Subcutaneous adipose tissue (tissue), 4 donors: ENCODE measurements around the gene TNFRSF12A. TPM values are rescaled to one million over a fixed set of nuclear protein-coding genes. Genes with fewer than 3 reads are reported as not detected.

Experiments used
- CTCF ChIP-seq: fragments of 450-650 bp; IDR thresholded peaks from one replicate; pipeline ENCODE4 v1.5.1; 2016; ENCODE audit warnings: low read depth, mild to moderate bottlenecking, control low read depth, antibody characterized with exemption, moderate library complexity
- total RNA-seq, 4 donors: library from RNA; depleted of rRNA; stranded (reverse); fragments of >200 nt; gene quantifications; one replicate each; pipeline ENCODE4 v1.1.0, GENCODE V29; 2016

The TNFRSF12A gene
- total RNA-seq, 4 donors from 2014 or later = 8.1 to 20.7 (median 13.5) TPM

- no peak for TF ChIP-seq CTCF
These were observed 26.6 kb downstream of the TNFRSF12A start for GRCh38 chr16:3046641-3047386.

- TF ChIP-seq CTCF = no peak
These were observed 27.2 kb downstream of the TNFRSF12A start for GRCh38 chr16:3047387-3047720.

GRCh38 chr16:3049921-3050481 lies 29.8 kb downstream of the TNFRSF12A start:
- TF ChIP-seq CTCF = no peak

- TF ChIP-seq CTCF = no peak
These were observed 30.3 kb downstream of the TNFRSF12A start for GRCh38 chr16:3050487-3050886.

GRCh38 chr16:3051009-3051408 lies 30.8 kb downstream of the TNFRSF12A start:
- no peak for TF ChIP-seq CTCF

GRCh38 chr16:3051494-3051893 lies 31.3 kb downstream of the TNFRSF12A start:
- no peak for TF ChIP-seq CTCF

GRCh38 chr16:3054965-3055733 lies 35.0 kb downstream of the TNFRSF12A start:
- TF ChIP-seq CTCF = no peak
